ENCODE data around the gene GLDN. TPM values are rescaled to one million over a fixed set of nuclear protein-coding genes. Genes with fewer than 3 reads are reported as not detected.

GLDN gene
- total RNA-seq, 4 donors from 2014 or later: 0.48 to 3.7 (median 2.6) TPM; not detected in 1

- DNase-seq: no peak
- in situ Hi-C loops (cut with MboI; ENCODE audit: low pct_ligation_motif_present in 1 of 4, low pct_unique_long_range_greater_than_20kb in 1 of 4, low sequenced_read_pairs in 3 of 4) (no loop called here), intact Hi-C loops (cut with DNase I; ENCODE audit: low total_unique reads) (no loop called here)
- Histone ChIP-seq H3K4me3 (no peak overlapping the region), H3K27ac (no peak overlapping the region), H3K4me1 (no peaks in the 10 kb centered on the region), H3K27me3 (no peaks in the 10 kb centered on the region), H3K9me3 (no peaks in the 10 kb centered on the region), H3K36me3 (no peaks in the 10 kb centered on the region)
- 87 to 97% methylated on average over 5 to 6 of the region's 6 CpGs for WGBS, 2 donors (ENCODE audit: low coverage in 1 of 2)
- no peak for TF ChIP-seq POLR2A (IDR thresholded peaks at IDR 0.05)
- TF ChIP-seq POLR2AphosphoS5 (IDR thresholded peaks at IDR 0.05): no peak
- TF ChIP-seq CTCF (IDR thresholded peaks at IDR 0.05): no peak
- no peak for TF ChIP-seq EP300 (IDR thresholded peaks at IDR 0.05; ENCODE audit: low read depth)
These were observed 15.5 kb downstream of the GLDN start for GRCh38 chr15:51356983-51357382.

GRCh38 chr15:51359981-51360380 lies 18.5 kb downstream of the GLDN start:
- no peaks in the 10 kb centered on the region for H3K36me3 ChIP-seq
- 83 to 85% methylated on average over 7 of the region's 7 CpGs for WGBS, 2 donors (ENCODE audit: low coverage in 1 of 2)

GRCh38 chr15:51363383-51363782 lies 21.9 kb downstream of the GLDN start:
- DNase-seq: no peak
- in situ Hi-C loops (cut with MboI; ENCODE audit: low pct_ligation_motif_present in 1 of 4, low pct_unique_long_range_greater_than_20kb in 1 of 4, low sequenced_read_pairs in 3 of 4): no loop called here
- no peaks in the 10 kb centered on the region for H3K9me3 ChIP-seq
- no peaks in the 10 kb centered on the region for H3K36me3 ChIP-seq
- H3K4me1 ChIP-seq: peaks cover 0 to 9% (median 3%) of the 10 kb centered on the region in 4 donors
- 81 to 82% methylated on average over 7 to 9 of the region's 9 CpGs for WGBS, 2 donors (ENCODE audit: low coverage in 1 of 2)
- no peak overlapping the region for H3K27ac ChIP-seq
- H3K4me3 ChIP-seq: no peak overlapping the region
- TF ChIP-seq CTCF (IDR thresholded peaks at IDR 0.05) (no peak), POLR2A (IDR thresholded peaks at IDR 0.05) (no peak), POLR2AphosphoS5 (IDR thresholded peaks at IDR 0.05) (no peak), EP300 (IDR thresholded peaks at IDR 0.05; ENCODE audit: low read depth) (no peak)
- no peaks in the 10 kb centered on the region for H3K27me3 ChIP-seq
- intact Hi-C loops (cut with DNase I; ENCODE audit: low total_unique reads): no loop called here

More at GRCh38 chr15:51359981-51360380, 18.5 kb downstream of the GLDN start:
- TF ChIP-seq EP300 (IDR thresholded peaks at IDR 0.05; ENCODE audit: low read depth): no peak
- TF ChIP-seq POLR2AphosphoS5 (IDR thresholded peaks at IDR 0.05): no peak
- no peak for TF ChIP-seq POLR2A (IDR thresholded peaks at IDR 0.05)
- no peak for TF ChIP-seq CTCF (IDR thresholded peaks at IDR 0.05)
- intact Hi-C loops (cut with DNase I; ENCODE audit: low total_unique reads): loop anchor here (2.0 kb wide), 1 partner anchor 17 kb away; no protein-coding TSS in a partner anchor
- Histone ChIP-seq H3K9me3 (no peaks in the 10 kb centered on the region), H3K27ac (no peak overlapping the region), H3K4me1 (no peaks in the 10 kb centered on the region), H3K4me3 (no peak overlapping the region), H3K27me3 (no peaks in the 10 kb centered on the region)
- in situ Hi-C loops (cut with MboI; ENCODE audit: low pct_ligation_motif_present in 1 of 4, low pct_unique_long_range_greater_than_20kb in 1 of 4, low sequenced_read_pairs in 3 of 4): no loop called here
- no peak for DNase-seq

GRCh38 chr15:51365417-51365816 lies 24.0 kb downstream of the GLDN start:
- Histone ChIP-seq H3K9me3 (no peaks in the 10 kb centered on the region), H3K4me3 (no peak overlapping the region), H3K27me3 (no peaks in the 10 kb centered on the region), H3K36me3 (no peaks in the 10 kb centered on the region), H3K4me1 (peaks cover 3 to 15% (median 4%) of the 10 kb centered on the region in 4 donors), H3K27ac (no peak overlapping the region)
- TF ChIP-seq CTCF (IDR thresholded peaks at IDR 0.05) (no peak), POLR2A (IDR thresholded peaks at IDR 0.05) (no peak), POLR2AphosphoS5 (IDR thresholded peaks at IDR 0.05) (no peak), EP300 (IDR thresholded peaks at IDR 0.05; ENCODE audit: low read depth) (no peak)
- in situ Hi-C loops (cut with MboI; ENCODE audit: low pct_ligation_motif_present in 1 of 4, low pct_unique_long_range_greater_than_20kb in 1 of 4, low sequenced_read_pairs in 3 of 4): no loop called here
- DNase-seq: no peak
- intact Hi-C loops (cut with DNase I; ENCODE audit: low total_unique reads): no loop called here
- 68 to 87% methylated on average over 6 of the region's 6 CpGs for WGBS, 2 donors (ENCODE audit: low coverage in 1 of 2)

Data from transverse colon (tissue), 4 donors.